Choroid plexus epithelial cell (primary cell): Measurements from ENCODE around the gene BAX.
A peak's percentile ranks its signal among the peaks of the same experiment; 100 is the strongest.

Experiments used
- DNase-seq: peaks from one replicate; pipeline ENCODE4 v3.0.0-alpha.2; 2010; ENCODE audit warnings: low read depth
- H3K4me3 ChIP-seq: 2 replicates; pipeline ENCODE4 v1.5.1; 2011; ENCODE audit warnings: low read depth, mild to moderate bottlenecking, control low read depth, low read length, moderate library complexity
- TF ChIP-seq, protein P1 (sequence below): conservative IDR thresholded peaks from 2 replicates; pipeline ENCODE4 v1.5.1; 2011; ENCODE audit warnings: low read depth, mild to moderate bottlenecking, control low read depth, inconsistent platforms, low read length, moderate library complexity

BAX gene

DNA sequence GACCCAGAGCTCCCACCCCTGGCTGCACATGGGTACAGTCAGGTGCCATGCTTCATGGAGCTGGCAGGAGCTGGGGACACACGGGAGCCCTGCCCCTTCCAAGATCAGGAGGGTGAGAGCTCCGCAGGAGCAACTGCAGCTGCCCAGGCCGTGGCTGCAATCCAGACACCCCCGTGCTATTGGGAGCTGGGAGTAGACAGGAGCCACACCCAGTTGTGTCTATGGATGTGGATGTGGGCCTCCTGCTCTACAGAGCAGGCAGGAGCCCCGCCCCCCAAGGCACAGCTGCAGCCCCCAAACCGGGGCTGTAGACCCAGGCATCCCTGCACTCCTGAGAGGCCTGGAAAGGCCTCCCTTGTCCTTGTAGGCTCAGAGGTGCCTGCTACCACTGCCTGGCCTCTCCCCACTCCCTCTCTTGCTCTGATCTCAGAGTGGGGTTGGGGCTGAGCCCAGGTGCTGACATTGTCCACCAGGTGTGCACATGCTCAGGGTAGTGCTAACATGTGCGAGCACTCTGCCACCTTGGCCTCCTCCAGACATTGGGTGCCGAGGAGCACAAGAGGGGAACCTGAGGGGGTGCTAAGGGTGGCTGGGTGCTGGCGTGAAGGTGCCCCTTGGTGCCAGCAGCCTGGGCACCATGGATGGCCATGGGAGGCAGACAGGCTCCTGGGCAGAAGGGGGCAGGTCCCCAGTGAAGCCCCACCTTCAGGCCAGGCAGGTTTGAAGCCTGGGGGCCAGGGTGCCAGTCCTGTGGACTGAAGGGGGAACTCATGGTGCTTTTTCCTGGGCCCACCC is 8.0 kb upstream of the BAX start:
- no peak overlapping the region for H3K4me3 ChIP-seq
- TF ChIP-seq, protein P1, sequence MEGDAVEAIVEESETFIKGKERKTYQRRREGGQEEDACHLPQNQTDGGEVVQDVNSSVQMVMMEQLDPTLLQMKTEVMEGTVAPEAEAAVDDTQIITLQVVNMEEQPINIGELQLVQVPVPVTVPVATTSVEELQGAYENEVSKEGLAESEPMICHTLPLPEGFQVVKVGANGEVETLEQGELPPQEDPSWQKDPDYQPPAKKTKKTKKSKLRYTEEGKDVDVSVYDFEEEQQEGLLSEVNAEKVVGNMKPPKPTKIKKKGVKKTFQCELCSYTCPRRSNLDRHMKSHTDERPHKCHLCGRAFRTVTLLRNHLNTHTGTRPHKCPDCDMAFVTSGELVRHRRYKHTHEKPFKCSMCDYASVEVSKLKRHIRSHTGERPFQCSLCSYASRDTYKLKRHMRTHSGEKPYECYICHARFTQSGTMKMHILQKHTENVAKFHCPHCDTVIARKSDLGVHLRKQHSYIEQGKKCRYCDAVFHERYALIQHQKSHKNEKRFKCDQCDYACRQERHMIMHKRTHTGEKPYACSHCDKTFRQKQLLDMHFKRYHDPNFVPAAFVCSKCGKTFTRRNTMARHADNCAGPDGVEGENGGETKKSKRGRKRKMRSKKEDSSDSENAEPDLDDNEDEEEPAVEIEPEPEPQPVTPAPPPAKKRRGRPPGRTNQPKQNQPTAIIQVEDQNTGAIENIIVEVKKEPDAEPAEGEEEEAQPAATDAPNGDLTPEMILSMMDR, result no peak
- no peak for DNase-seq

DNA sequence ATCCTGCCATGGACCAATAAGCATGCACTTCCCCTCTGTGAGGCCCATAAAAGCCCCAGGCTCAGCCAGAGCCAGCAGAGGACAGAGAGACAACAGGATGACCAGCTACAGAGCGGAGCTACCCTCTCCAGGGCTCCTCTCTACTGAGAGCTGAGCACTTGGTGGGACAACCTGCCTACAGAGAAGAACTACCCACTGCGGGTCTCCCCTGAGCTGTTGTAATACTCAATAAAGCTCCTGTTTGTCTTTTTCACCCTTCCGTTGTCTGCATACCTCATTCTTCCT is 7.5 kb upstream of the BAX start:
- no peak for DNase-seq
- no peak overlapping the region for H3K4me3 ChIP-seq
- TF ChIP-seq, protein P1, result no peak

DNA sequence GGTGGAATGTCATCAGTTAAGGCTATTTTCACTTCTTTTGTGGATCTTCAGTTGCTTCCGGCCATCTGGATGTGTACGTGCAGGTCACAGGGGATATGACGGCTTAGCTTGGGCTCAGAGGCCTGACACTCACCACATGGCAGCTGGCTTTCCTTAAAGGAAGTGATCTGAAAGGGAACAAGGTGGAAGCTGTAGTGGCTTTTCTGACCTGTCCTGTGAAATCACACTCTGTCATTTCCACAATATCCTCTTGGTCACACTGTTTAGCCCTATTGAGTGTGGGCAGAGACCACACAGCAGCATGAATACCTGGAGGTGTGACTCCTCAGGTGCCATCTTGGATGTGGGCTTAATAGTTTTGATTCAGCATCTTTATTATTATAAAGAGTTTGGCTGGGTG is 4.5 kb upstream of the BAX start:
- TF ChIP-seq, protein P1, result no peak
- no peak for DNase-seq
- H3K4me3 ChIP-seq, result no peak overlapping the region

DNA sequence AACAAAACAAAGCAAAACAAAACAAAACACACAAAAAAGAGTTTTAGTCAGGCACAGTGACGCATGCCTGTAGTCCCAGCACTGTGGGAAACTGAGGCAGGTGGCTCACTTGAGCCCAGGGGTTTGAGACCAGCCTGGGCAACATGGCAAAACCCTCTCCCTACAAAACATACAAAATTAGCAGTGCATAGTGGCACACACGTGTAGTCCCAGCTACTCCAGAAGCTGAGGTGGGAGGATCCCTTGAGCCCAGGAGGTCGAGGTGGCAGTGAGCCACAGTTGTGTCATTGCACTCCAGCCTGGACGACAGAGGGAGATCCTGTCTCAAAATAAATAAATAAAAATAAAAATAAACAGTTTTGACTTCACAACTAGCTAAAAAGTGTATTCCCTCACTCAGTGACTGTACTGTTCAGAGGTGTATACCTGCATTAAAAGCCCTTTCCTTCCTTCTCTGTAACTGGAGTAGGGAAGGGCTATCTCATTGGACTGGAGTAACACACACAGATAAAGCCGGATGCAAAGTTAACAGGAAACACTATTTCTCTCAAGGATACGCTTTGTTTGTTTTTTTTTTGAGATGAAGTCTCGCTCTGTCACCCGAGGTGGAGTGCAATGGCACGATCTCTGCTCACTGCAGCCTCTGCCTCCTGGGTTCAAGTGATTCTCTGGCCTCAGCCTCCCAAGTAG is 3.7 kb upstream of the BAX start:
- DNase-seq, result no peak
- TF ChIP-seq, protein P1, result no peak
- H3K4me3 ChIP-seq, result no peak overlapping the region

DNA sequence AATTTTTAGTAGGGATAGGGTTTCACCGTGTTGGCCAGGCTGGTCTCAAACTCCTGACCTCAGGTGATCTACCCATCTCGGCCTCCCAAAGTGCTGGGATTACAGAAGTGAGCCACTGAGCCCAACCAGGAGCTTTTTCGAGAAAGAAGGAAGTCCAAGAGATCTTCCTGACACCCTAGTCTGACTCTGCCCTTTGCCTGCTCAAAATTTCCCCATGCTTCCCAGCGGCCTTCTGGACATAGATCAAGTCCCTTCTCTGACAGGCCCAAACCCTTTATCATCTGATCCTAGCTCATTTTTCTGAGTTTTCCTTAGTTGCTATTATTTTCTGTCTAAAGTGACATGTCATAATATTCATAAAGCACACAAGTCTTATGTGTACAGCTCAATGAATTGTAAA is 1.5 kb upstream of the BAX start:
- TF ChIP-seq, protein P1, result no peak
- no peak for DNase-seq
- H3K4me3 ChIP-seq, result no peak overlapping the region

DNA sequence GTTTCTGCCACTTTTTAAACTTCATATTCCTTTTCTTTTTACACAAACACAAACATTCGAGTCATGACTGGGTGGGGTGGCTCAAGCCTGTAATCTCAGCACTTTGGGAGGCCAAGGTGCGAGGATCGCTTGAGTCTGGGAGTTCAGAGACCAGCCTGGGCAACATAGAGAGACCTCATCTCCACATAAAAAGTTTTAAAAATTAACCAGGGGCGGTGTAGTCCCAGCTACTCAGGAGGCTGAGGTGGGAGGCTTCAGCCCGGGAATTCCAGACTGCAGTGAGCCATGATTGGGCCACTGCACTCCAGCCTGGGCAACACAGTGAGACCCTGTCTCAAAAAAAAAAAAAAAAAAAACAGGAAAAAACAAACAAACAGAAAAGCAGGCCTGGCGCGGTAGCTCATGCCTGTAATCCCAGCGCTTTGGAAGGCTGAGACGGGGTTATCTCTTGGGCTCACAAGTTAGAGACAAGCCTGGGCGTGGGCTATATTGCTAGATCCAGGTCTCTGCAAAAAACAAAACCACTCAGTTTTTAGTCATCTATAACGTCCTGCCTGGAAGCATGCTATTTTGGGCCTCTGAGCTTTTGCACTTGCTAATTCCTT is 583 bp upstream of the BAX start:
- TF ChIP-seq, protein P1, result no peak
- H3K4me3 ChIP-seq, result peak overlapping the region; percentile 95

More for the DNA sequence above, 583 bp upstream of the BAX start:
- DNase-seq, result no peak
